HG03108 (cell line): Measurements from ENCODE around the gene CCL1.

Experiments used
- ATAC-seq: cut with Tn5 transposase; IDR thresholded peaks from one replicate; pipeline ENCODE4 v1.9.1; 2021; ENCODE audit warnings: moderate library complexity; ENCODE audit not compliant: unreplicated experiment

The CCL1 gene

GRCh38 chr17:34363183-34363661, at the start of gene CCL1:
Gene CCL1 (minus strand): TSS chr17:34363233. CDS start chr17:34363161, 72 bp downstream.
- no peak for ATAC-seq

- ATAC-seq = no peak
These were observed 49.5 kb upstream of the CCL1 start for GRCh38 chr17:34412534-34412933.

GRCh38 chr17:34411646-34412421, 48.8 kb upstream of the CCL1 start:
- ATAC-seq = no peak

GRCh38 chr17:34409352-34409751, 46.3 kb upstream of the CCL1 start:
- ATAC-seq = no peak

- no peak for ATAC-seq
These were observed 45.4 kb upstream of the CCL1 start for GRCh38 chr17:34408439-34408838.

- ATAC-seq = no peak
These were observed 43.2 kb upstream of the CCL1 start for GRCh38 chr17:34406226-34406625.

GRCh38 chr17:34403006-34403405, 40.0 kb upstream of the CCL1 start:
- no peak for ATAC-seq

- no peak for ATAC-seq
These were observed 38.1 kb upstream of the CCL1 start for GRCh38 chr17:34401165-34401564.

GRCh38 chr17:34400301-34400931, 37.4 kb upstream of the CCL1 start:
- no peak for ATAC-seq

GRCh38 chr17:34399725-34400124, 36.7 kb upstream of the CCL1 start:
- ATAC-seq = no peak

- no peak for ATAC-seq
These were observed 36.0 kb upstream of the CCL1 start for GRCh38 chr17:34398990-34399389.

GRCh38 chr17:34397265-34397664, 34.2 kb upstream of the CCL1 start:
- no peak for ATAC-seq

- no peak for ATAC-seq
These were observed 30.4 kb upstream of the CCL1 start for GRCh38 chr17:34393401-34393800.

- ATAC-seq = no peak
These were observed 28.2 kb upstream of the CCL1 start for GRCh38 chr17:34391241-34391640.

GRCh38 chr17:34390649-34391048, 27.6 kb upstream of the CCL1 start:
- no peak for ATAC-seq

GRCh38 chr17:34389126-34389750, 26.2 kb upstream of the CCL1 start:
- no peak for ATAC-seq

GRCh38 chr17:34387566-34387965, 24.5 kb upstream of the CCL1 start:
- ATAC-seq = no peak

- no peak for ATAC-seq
These were observed 23.9 kb upstream of the CCL1 start for GRCh38 chr17:34386697-34387550.

- ATAC-seq = no peak
These were observed 23.3 kb upstream of the CCL1 start for GRCh38 chr17:34386343-34386696.

- ATAC-seq = no peak
These were observed 22.0 kb upstream of the CCL1 start for GRCh38 chr17:34384822-34385605.
